HCT116 (cell line): ENCODE results near the gene C1QTNF12. TPM values are rescaled to one million over a fixed set of nuclear protein-coding genes. Genes with fewer than 3 reads are reported as not detected.

Source experiments
- ATAC-seq: fragments of 200-7000 bp; cut with Tn5 transposase; 2 replicates; pipeline ENCODE4 v1.9.1; 2020; ENCODE audit warnings: mild to moderate bottlenecking, moderate library complexity
- BruUV-seq: library from RNA; stranded (reverse); fragments of 400-500 nt; replicated peaks from 2 replicates; lab custom pipeline; 2021; lab: Mats Ljungman, UMichigan
- CTCF ChIA-PET: fragments of 300-600 bp; sonication (Branson Sonifier 250); formaldehyde crosslinking; loops from one replicate; lab custom pipeline; 2021; ENCODE audit warnings: antibody characterized with exemption; lab: Charles Lee
- POLR2A ChIA-PET: fragments of 300-600, 350-600 bp; sonication (Branson Sonifier 250); formaldehyde crosslinking; loops from one replicate; lab custom pipeline; 2021; ENCODE audit warnings: antibody characterized with exemption; lab: Charles Lee
- RAD21 ChIA-PET, 2 experiments: fragments of 300-600 bp; sonication (Branson Sonifier 250); formaldehyde crosslinking; loops; one replicate each; lab custom pipeline; 2023; ENCODE audit warnings: low total read pairs in 2 of 2; ENCODE audit not compliant: uncharacterized antibody in 2 of 2, unreplicated experiment in 2 of 2, low non-redundant PET in 1 of 2; lab: Charles Lee
- DNase-seq: peaks from one replicate; pipeline ENCODE4 v3.0.0-alpha.2; 2010; ENCODE audit warnings: low read depth, low spot score
- H2AFZ ChIP-seq: fragments of 200-600 bp; shearing (Covaris generic), sonication (generic); 2 replicates; pipeline ENCODE4 v1.6.1; 2017; ENCODE audit warnings: low read depth, mixed run types, mixed read lengths, antibody characterized with exemption, low read length; ENCODE audit not compliant: poor library complexity, severe bottlenecking
- H3K27ac ChIP-seq: 2 replicates; pipeline ENCODE4 v1.5.1; 2012; ENCODE audit warnings: low read depth, low read length
- H3K27me3 ChIP-seq: fragments of 200-600 bp; sonication (generic); 2 replicates; pipeline ENCODE4 v1.6.1; 2016; ENCODE audit warnings: mixed run types, low read length, mixed read lengths; ENCODE audit not compliant: insufficient read depth
- H3K36me3 ChIP-seq, 2 experiments: fragments of 200-500 bp in 1 of 2; fragments of 200-600 bp in 1 of 2; sonication (Bioruptor generic) in 1 of 2; sonication (generic) in 1 of 2; 2 replicates each; pipeline versions ENCODE4 v1.5.1 to v1.6.1; 2014 to 2016; ENCODE audit warnings: low read length in 2 of 2, inconsistent platforms in 1 of 2, mixed read lengths in 1 of 2, mixed run types in 1 of 2; ENCODE audit not compliant: insufficient read depth in 2 of 2, control insufficient read depth in 1 of 2
- H3K4me1 ChIP-seq, 2 experiments: fragments of 200-600 bp in 1 of 2; sonication (generic) in 1 of 2; 2 replicates each; pipeline versions ENCODE4 v1.5.1 to v1.6.1; 2012 to 2017; ENCODE audit warnings: low read length in 2 of 2, inconsistent platforms in 1 of 2, mild to moderate bottlenecking in 1 of 2, mixed read lengths in 1 of 2, mixed run types in 1 of 2, moderate library complexity in 1 of 2; ENCODE audit not compliant: insufficient read depth in 2 of 2, control insufficient read depth in 1 of 2
- H3K4me2 ChIP-seq: fragments of 200-600 bp; sonication (generic); 2 replicates; pipeline ENCODE4 v1.6.1; 2017; ENCODE audit warnings: mixed run types, low read length, mixed read lengths
- H3K4me3 ChIP-seq, 2 experiments: fragments of 200-600 bp in 1 of 2; sonication (generic) in 1 of 2; replicated peaks in 1 of 2; 2 replicates each; pipeline ENCODE4 v1.5.1; 2011 to 2016; ENCODE audit warnings: low read length in 2 of 2, control low read depth in 1 of 2, low read depth in 1 of 2, mild to moderate bottlenecking in 1 of 2, mixed read lengths in 1 of 2, mixed run types in 1 of 2
- H3K79me2 ChIP-seq: fragments of 200-600 bp; sonication (generic); 2 replicates; pipeline ENCODE4 v1.6.1; 2017; ENCODE audit warnings: mild to moderate bottlenecking, mixed run types, low read length, moderate library complexity, mixed read lengths; ENCODE audit not compliant: insufficient read depth
- H3K9ac ChIP-seq: fragments of 200-600 bp; sonication (generic); 2 replicates; pipeline ENCODE4 v1.6.1; 2016; ENCODE audit warnings: low read length, mixed read lengths
- H3K9me2 ChIP-seq: fragments of 200-600 bp; sonication (generic), shearing (Covaris generic); 2 replicates; pipeline ENCODE4 v1.6.1; 2017; ENCODE audit warnings: mixed run types, mild to moderate bottlenecking, moderate library complexity; ENCODE audit not compliant: insufficient read depth
- H3K9me3 ChIP-seq, 2 experiments: fragments of 200-500 bp in 1 of 2; fragments of 200-600 bp in 1 of 2; sonication (Bioruptor generic) in 1 of 2; sonication (generic) in 1 of 2; 2 replicates each; pipeline ENCODE4 v1.6.1; 2014 to 2017; ENCODE audit warnings: low read length in 2 of 2, mixed read lengths in 2 of 2, inconsistent platforms in 1 of 2, low read depth in 1 of 2, mild to moderate bottlenecking in 1 of 2, mixed run types in 1 of 2, moderate library complexity in 1 of 2; ENCODE audit not compliant: control insufficient read depth in 1 of 2, insufficient read depth in 1 of 2
- H4K20me1 ChIP-seq: fragments of 200-600 bp; sonication (generic), shearing (Covaris generic); 2 replicates; pipeline ENCODE4 v1.6.1; 2017; ENCODE audit warnings: mixed run types, mild to moderate bottlenecking, moderate library complexity; ENCODE audit not compliant: insufficient read depth
- ATF3 ChIP-seq: IDR thresholded peaks from 2 replicates; pipeline ENCODE4 v1.6.1; 2012
- EGR1 ChIP-seq: IDR thresholded peaks from 2 replicates; pipeline ENCODE4 v1.6.1; 2012; ENCODE audit warnings: low read depth
- ELF1 ChIP-seq: IDR thresholded peaks from 2 replicates; pipeline ENCODE4 v1.6.1; 2012; ENCODE audit warnings: low read depth, borderline replicate concordance
- EZH2 ChIP-seq: fragments of 200-600 bp; sonication (generic); IDR thresholded peaks from 2 replicates; pipeline ENCODE4 v1.6.1; 2017; ENCODE audit warnings: antibody characterized with exemption, mixed run types
- FOSL1 ChIP-seq: IDR thresholded peaks from 2 replicates; pipeline ENCODE4 v1.6.1; 2012; ENCODE audit warnings: low read depth
- REST ChIP-seq: IDR thresholded peaks from 2 replicates; pipeline ENCODE4 v1.6.1; 2012; ENCODE audit warnings: low read depth
- TCF7L2 ChIP-seq: IDR thresholded peaks from 2 replicates; pipeline ENCODE4 v1.7.0; 2011; ENCODE audit warnings: borderline replicate concordance, inconsistent platforms; ENCODE audit not compliant: insufficient read depth, insufficient read length; ENCODE audit errors: extremely low read depth
- YY1 ChIP-seq: IDR thresholded peaks from 2 replicates; pipeline ENCODE4 v1.6.1; 2011; ENCODE audit warnings: low read length, low read depth, moderate library complexity, mild to moderate bottlenecking; ENCODE audit not compliant: insufficient replicate concordance; ENCODE audit errors: extremely low read depth
- ZNF274 ChIP-seq: fragments of 200-500 bp; sonication (Bioruptor generic); IDR thresholded peaks from 2 replicates; pipeline ENCODE4 v1.6.1; 2014; ENCODE audit warnings: mild to moderate bottlenecking, low read depth, low read length, inconsistent platforms
- intact Hi-C: fragments of 100-400 bp; cut with micrococcal nuclease; formaldehyde crosslinking; loops from 2 replicates; pipeline ENCODE4 v1.10.0; 2022
- total RNA-seq: library from RNA; stranded (reverse); gene quantifications from one replicate; pipeline ENCODE4 v1.2.1, GENCODE V29; 2021; ENCODE audit not compliant: unreplicated experiment
- TF ChIP-seq, protein P1 (sequence below): IDR thresholded peaks from 2 replicates; pipeline ENCODE4 v1.6.1; 2011; ENCODE audit warnings: mild to moderate bottlenecking, low read length, moderate library complexity; ENCODE audit not compliant: insufficient replicate concordance; ENCODE audit errors: extremely low read depth

C1QTNF12 gene
- total RNA-seq, 1 experiment from 2014 or later: 6.9 TPM

- no peak for DNase-seq
- Histone ChIP-seq H4K20me1 (no peaks in the 10 kb centered on the region), H3K4me1 (peaks cover 6 to 34% of the 10 kb centered on the region in 2 experiments; a peak in 3 of 4 replicates), H3K9me3 (no peaks in the 10 kb centered on the region), H3K36me3 (no peaks in the 10 kb centered on the region), H3K4me3 (no peak overlapping the region), H2AFZ (no peak overlapping the region), H3K27ac (no peak overlapping the region), H3K79me2 (no peaks in the 10 kb centered on the region), H3K4me2 (no peak overlapping the region), H3K27me3 (no peaks in the 10 kb centered on the region), H3K9ac (no peak overlapping the region), H3K9me2 (no peaks in the 10 kb centered on the region)
- ChIA-PET POLR2A (interaction anchor here (0.7 kb wide), 1 partner anchor 69 kb away, joined by 4 read pairs; no protein-coding TSS in a partner anchor), RAD21 (no interaction called here), CTCF (interaction anchor here (2.7 kb wide), 1 partner anchor 12 kb away, joined by 7 read pairs; no protein-coding TSS in a partner anchor)
- no peak for TF ChIP-seq ELF1
- no peak for TF ChIP-seq ATF3
- TF ChIP-seq TCF7L2: no peak
- TF ChIP-seq FOSL1: no peak
- TF ChIP-seq EZH2: no peak
- TF ChIP-seq, protein P1, sequence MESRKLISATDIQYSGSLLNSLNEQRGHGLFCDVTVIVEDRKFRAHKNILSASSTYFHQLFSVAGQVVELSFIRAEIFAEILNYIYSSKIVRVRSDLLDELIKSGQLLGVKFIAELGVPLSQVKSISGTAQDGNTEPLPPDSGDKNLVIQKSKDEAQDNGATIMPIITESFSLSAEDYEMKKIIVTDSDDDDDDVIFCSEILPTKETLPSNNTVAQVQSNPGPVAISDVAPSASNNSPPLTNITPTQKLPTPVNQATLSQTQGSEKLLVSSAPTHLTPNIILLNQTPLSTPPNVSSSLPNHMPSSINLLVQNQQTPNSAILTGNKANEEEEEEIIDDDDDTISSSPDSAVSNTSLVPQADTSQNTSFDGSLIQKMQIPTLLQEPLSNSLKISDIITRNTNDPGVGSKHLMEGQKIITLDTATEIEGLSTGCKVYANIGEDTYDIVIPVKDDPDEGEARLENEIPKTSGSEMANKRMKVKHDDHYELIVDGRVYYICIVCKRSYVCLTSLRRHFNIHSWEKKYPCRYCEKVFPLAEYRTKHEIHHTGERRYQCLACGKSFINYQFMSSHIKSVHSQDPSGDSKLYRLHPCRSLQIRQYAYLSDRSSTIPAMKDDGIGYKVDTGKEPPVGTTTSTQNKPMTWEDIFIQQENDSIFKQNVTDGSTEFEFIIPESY: no peak
- no peak for TF ChIP-seq EGR1
- TF ChIP-seq ZNF274: no peak
- TF ChIP-seq YY1: no peak
- no peak for TF ChIP-seq REST
- ATAC-seq: no peak
- intact Hi-C loops: no loop called here
- no TSS peak for BruUV-seq
These were observed 32.5 kb upstream of the C1QTNF12 start for GRCh38 chr1:1279028-1279427.
